GM19193 (cell line): ENCODE data around the gene CCR9.

Experiments
- POLR2A ChIP-seq: IDR thresholded peaks from 4 replicates; pipeline ENCODE4 v1.6.1; 2011; ENCODE audit not compliant: insufficient read depth, insufficient read length; ENCODE audit errors: extremely low read depth

Gene CCR9

DNA sequence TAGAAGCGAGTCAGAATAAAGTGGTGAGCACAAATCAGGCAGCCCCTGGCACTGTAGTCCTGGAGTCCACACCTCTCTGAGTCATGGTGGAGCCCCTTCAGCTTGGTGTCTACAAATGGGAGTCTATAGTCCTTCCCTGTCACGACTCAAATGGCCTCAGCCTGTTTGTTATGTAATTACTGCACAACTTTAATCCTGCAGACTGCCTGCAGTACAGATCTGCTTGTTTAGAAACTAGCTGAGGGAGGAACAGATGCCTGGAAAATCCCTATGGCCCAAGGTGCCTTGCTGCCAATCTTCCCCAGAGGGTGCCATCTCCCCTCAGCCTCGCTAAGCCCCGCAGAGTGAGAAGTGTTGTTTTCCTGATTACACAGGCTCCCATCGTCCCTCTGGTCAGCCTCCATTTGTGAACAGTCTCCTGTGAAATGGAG is 53.0 kb downstream of the CCR9 start:
- TF ChIP-seq POLR2A: no peak

GRCh38 chr3:45940004-45940780 is 53.8 kb downstream of the CCR9 start:
- TF ChIP-seq POLR2A: no peak

GRCh38 chr3:45940781-45941365 is 54.5 kb downstream of the CCR9 start:
- TF ChIP-seq POLR2A: no peak

- TF ChIP-seq POLR2A: no peak
These were observed 55.9 kb downstream of the CCR9 start for GRCh38 chr3:45942051-45942825.

DNA sequence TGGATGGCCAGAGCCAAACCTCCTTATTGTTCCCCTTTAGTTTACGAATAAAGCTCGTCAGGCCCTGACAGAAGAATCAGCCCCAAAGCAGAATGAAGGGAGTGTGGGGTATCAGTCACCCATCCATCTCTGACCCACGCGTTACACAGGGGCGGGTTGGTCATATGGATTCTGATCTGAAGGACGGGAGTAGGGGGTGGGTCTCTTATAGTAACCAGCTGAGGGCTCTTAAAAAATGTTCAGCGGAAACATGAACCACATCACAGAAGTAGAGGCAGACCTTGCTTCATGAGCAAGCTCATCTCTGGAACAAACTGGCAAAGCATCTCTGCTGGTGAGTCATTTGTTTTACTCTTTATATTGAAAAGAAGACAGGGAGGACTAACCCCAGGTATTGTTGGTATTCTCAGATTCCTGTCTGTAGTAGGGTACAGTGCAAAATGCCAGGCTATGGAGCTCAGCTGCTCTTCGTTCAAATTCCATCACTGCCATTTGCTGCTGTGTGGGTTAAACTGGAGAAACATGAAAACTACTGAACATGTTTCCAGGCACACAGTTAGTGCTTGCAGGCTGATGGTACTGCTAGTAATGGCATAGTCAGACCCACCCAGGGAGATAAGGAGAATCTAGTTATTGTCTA is 57.0 kb downstream of the CCR9 start, which contains the start of gene CXCR6:
TSS of gene CXCR6 (plus strand) at position 258 of the 640 bp plus-strand sequence. CDS start 3,018 bp downstream, outside the sequence.
- TF ChIP-seq POLR2A: no peak

GRCh38 chr3:45944830-45945620 is 58.7 kb downstream of the CCR9 start:
- no peak for TF ChIP-seq POLR2A

GRCh38 chr3:45946307-45946706 is 60.0 kb downstream of the CCR9 start:
- TF ChIP-seq POLR2A: no peak

DNA sequence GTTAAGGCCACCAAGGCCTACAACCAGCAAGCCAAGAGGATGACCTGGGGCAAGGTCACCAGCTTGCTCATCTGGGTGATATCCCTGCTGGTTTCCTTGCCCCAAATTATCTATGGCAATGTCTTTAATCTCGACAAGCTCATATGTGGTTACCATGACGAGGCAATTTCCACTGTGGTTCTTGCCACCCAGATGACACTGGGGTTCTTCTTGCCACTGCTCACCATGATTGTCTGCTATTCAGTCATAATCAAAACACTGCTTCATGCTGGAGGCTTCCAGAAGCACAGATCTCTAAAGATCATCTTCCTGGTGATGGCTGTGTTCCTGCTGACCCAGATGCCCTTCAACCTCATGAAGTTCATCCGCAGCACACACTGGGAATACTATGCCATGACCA is 60.5 kb downstream of the CCR9 start:
- TF ChIP-seq POLR2A: no peak

DNA sequence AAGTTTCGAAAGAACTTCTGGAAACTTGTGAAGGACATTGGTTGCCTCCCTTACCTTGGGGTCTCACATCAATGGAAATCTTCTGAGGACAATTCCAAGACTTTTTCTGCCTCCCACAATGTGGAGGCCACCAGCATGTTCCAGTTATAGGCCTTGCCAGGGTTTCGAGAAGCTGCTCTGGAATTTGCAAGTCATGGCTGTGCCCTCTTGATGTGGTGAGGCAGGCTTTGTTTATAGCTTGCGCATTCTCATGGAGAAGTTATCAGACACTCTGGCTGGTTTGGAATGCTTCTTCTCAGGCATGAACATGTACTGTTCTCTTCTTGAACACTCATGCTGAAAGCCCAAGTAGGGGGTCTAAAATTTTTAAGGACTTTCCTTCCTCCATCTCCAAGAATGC is 61.0 kb downstream of the CCR9 start:
- TF ChIP-seq POLR2A: no peak

DNA sequence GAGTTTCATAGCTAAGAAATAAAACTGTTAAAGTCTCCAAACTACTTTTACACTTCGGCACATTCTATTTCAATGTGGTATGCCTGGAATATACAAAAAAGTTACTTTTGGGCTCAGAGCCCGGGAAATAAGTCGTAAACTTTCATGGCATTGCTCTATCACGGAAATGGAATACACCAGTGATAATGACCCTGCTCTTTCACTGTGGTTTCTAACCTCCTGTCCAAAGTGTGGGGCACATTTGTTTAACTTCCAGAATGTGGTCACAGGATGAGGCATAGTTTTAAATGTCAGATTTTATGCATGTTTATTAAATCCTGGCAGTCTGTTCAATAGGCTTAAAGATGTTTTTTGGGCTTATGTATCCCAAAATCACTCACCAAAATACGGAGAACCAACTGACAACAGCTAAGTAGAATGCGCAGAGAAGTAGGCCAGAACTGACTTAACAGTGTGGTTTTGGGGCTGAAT is 62.0 kb downstream of the CCR9 start:
- no peak for TF ChIP-seq POLR2A

DNA sequence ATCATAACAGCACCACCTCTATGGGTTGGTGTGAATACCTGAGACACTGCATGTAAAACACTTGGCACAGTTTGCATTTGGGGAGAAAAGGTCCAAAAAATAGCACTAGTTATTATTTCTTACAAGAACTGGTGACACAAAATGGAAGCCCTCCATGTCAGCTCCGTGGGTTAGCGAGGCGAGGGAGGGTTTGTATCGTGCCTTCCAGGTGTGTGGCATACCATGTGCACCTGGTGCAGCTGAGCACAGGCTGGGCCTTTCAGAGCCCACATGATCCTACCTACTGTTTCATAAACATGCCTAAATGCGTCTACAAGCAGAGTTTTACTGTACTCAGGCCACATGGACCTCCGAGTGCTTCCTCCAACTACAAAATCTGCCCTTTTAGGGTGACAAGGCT is 62.5 kb downstream of the CCR9 start:
- TF ChIP-seq POLR2A: no peak

DNA sequence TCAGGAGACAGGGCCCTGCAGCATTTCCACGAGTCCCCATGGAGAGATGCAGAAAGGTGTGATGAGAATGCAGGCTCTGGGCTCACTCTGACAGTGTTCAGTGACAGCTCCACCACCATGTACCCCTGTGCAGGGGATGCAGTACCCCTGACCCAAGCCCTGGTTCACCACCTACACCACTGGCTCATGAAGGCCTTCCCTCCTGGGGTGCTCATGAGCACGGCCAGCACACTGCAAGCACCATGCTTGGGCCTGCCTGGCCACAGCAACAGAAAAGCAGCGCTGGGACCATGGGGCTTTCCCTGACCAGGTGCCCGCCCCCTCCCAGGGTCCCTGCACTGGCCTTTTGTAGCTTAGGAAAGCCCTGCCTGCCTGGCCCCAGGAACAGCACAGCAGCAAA is 63.1 kb downstream of the CCR9 start:
- no peak for TF ChIP-seq POLR2A

- no peak for TF ChIP-seq POLR2A
These were observed 63.8 kb downstream of the CCR9 start for GRCh38 chr3:45950131-45950530.
